ENCODE measurements around the gene GABARAPL2.

The GABARAPL2 gene

GRCh38 chr16:75552951-75553350 lies 13.2 kb upstream of the GABARAPL2 start:
- H3K36me3 ChIP-seq (ENCODE audit: control insufficient read depth in 2 of 2, insufficient read depth in 2 of 2, low read length in 2 of 2): no peaks in the 10 kb centered on the region
- H3K4me3 ChIP-seq (ENCODE audit: low read length in 2 of 2): no peak overlapping the region
- H3K27me3 ChIP-seq (ENCODE audit: control insufficient read depth in 2 of 2, insufficient read depth in 2 of 2, low read length in 2 of 2): no peaks in the 10 kb centered on the region
- no peak overlapping the region for H3K27ac ChIP-seq (ENCODE audit: low read depth in 2 of 2, low read length in 2 of 2)
- H3K4me1 ChIP-seq (ENCODE audit: control insufficient read depth in 2 of 2, insufficient read depth in 2 of 2, low read length in 2 of 2): peaks cover 9 to 18% of the 10 kb centered on the region in 2 donors
- H3K9ac ChIP-seq (ENCODE audit: low read depth in 1 of 2, low read length in 2 of 2): no peak overlapping the region
- no peaks in the 10 kb centered on the region for H3K9me3 ChIP-seq (ENCODE audit: control insufficient read depth in 2 of 2, low read length in 2 of 2)

GRCh38 chr16:75555213-75555706 lies 10.9 kb upstream of the GABARAPL2 start:
- Histone ChIP-seq H3K9me3 (ENCODE audit: control insufficient read depth in 2 of 2, low read length in 2 of 2) (no peaks in the 10 kb centered on the region), H3K9ac (ENCODE audit: low read depth in 1 of 2, low read length in 2 of 2) (peak overlapping the region; percentile 62 to 70), H3K27ac (ENCODE audit: low read depth in 2 of 2, low read length in 2 of 2) (peak overlapping the region; percentile 56 to 71), H3K27me3 (ENCODE audit: control insufficient read depth in 2 of 2, insufficient read depth in 2 of 2, low read length in 2 of 2) (no peaks in the 10 kb centered on the region), H3K4me3 (ENCODE audit: low read length in 2 of 2) (peak overlapping the region; percentile 75 to 80), H3K36me3 (ENCODE audit: control insufficient read depth in 2 of 2, insufficient read depth in 2 of 2, low read length in 2 of 2) (no peaks in the 10 kb centered on the region), H3K4me1 (ENCODE audit: control insufficient read depth in 2 of 2, insufficient read depth in 2 of 2, low read length in 2 of 2) (peaks cover 6 to 15% of the 10 kb centered on the region in 2 donors)

DNA sequence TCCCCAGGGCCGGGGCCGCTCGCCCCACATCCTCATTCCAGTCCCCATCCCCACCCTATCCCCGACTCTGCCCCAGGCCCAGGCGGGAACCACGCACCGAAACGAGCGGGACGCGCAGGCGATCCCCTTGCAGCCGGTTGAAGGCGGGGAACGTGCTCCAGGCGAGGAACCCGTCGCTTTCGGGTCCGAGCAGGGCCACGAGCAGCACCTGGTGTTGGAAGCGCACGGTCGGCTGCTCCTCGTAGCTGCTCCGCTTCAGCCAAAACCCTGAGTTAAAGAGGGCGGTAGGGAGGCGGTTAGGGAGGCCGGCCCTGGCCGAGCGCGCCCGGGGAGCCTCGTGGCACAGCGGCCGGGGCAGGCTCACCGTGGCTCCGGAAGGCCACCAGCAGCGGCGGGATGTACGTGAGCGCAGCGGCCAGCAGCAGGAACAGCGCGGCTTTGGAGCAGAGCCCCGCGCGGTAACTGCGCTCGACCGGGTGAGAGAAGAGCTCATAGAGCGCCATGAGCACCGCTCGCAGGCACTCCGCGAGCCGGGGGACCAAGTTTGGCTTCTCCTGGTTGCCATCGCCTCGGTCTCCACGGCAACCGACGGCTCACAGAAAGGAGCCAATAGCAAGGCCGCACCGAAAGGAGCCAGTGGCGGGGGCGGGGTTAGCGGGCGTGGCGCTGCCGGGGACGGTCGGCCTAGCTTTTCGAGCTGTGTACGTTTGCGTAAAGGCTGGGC lies 10.3 kb upstream of the GABARAPL2 start, which contains the start of gene TMEM231:
TMEM231 (minus strand) TSS at position 546 of the 724 bp plus-strand sequence; CDS start at position 503, 43 bp downstream.
- no peaks in the 10 kb centered on the region for H3K27me3 ChIP-seq (ENCODE audit: control insufficient read depth in 2 of 2, insufficient read depth in 2 of 2, low read length in 2 of 2)
- H3K9ac ChIP-seq (ENCODE audit: low read depth in 1 of 2, low read length in 2 of 2): peak within 1 kb of the TSS; percentile 62 to 70
- no peaks in the 10 kb centered on the region for H3K9me3 ChIP-seq (ENCODE audit: control insufficient read depth in 2 of 2, low read length in 2 of 2)
- no peaks in the 10 kb centered on the region for H3K36me3 ChIP-seq (ENCODE audit: control insufficient read depth in 2 of 2, insufficient read depth in 2 of 2, low read length in 2 of 2)
- H3K27ac ChIP-seq (ENCODE audit: low read depth in 2 of 2, low read length in 2 of 2): peak within 1 kb of the TSS; percentile 56 to 71
- peaks cover 4 to 15% of the 10 kb centered on the region in 2 donors for H3K4me1 ChIP-seq (ENCODE audit: control insufficient read depth in 2 of 2, insufficient read depth in 2 of 2, low read length in 2 of 2)
- peak within 1 kb of the TSS; percentile 75 to 80 for H3K4me3 ChIP-seq (ENCODE audit: low read length in 2 of 2)

GRCh38 chr16:75556431-75556950 lies 9.7 kb upstream of the GABARAPL2 start:
- H3K9me3 ChIP-seq (ENCODE audit: control insufficient read depth in 2 of 2, low read length in 2 of 2): no peaks in the 10 kb centered on the region
- no peaks in the 10 kb centered on the region for H3K36me3 ChIP-seq (ENCODE audit: control insufficient read depth in 2 of 2, insufficient read depth in 2 of 2, low read length in 2 of 2)
- H3K4me1 ChIP-seq (ENCODE audit: control insufficient read depth in 2 of 2, insufficient read depth in 2 of 2, low read length in 2 of 2): peaks cover 4 to 15% of the 10 kb centered on the region in 2 donors
- peaks cover 0 to 2% of the 10 kb centered on the region in 2 donors for H3K27me3 ChIP-seq (ENCODE audit: control insufficient read depth in 2 of 2, insufficient read depth in 2 of 2, low read length in 2 of 2)
- peak overlapping the region; percentile 75 to 80 for H3K4me3 ChIP-seq (ENCODE audit: low read length in 2 of 2)
- peak overlapping the region in 1 of 2 donors; percentile 62 for H3K9ac ChIP-seq (ENCODE audit: low read depth in 1 of 2, low read length in 2 of 2)
- peak overlapping the region; percentile 56 to 71 for H3K27ac ChIP-seq (ENCODE audit: low read depth in 2 of 2, low read length in 2 of 2)

DNA sequence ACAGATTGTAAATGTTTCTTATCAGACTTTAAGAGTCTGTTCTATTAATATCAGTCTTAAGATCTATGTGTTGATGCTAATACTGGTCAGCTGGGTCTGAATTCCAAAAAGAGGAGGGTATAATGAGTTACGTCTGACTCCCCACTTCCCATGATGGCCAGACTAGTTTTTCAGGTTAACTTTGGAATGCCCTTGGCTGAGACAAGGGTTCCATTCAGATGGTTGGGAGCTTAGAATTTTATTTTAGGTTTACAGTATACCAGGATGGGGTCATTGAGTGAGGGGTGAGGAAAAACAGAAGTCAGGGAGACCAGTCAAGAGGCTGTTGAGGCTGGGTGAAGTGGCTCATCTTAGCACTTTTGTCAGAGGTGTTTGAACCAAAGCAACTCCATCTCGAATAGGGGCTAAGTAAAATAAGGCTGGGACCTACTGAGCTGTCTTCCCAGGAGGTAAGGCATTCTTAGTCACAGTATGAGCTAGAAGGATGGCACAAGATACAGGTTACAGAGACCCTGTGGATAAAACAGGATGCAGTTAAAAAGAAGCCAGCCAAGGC lies 7.3 kb upstream of the GABARAPL2 start:
- H3K36me3 ChIP-seq (ENCODE audit: control insufficient read depth in 2 of 2, insufficient read depth in 2 of 2, low read length in 2 of 2): no peaks in the 10 kb centered on the region
- H3K9ac ChIP-seq (ENCODE audit: low read depth in 1 of 2, low read length in 2 of 2): no peak overlapping the region
- H3K27me3 ChIP-seq (ENCODE audit: control insufficient read depth in 2 of 2, insufficient read depth in 2 of 2, low read length in 2 of 2): peaks cover 0 to 2% of the 10 kb centered on the region in 2 donors
- H3K4me3 ChIP-seq (ENCODE audit: low read length in 2 of 2): no peak overlapping the region
- no peak overlapping the region for H3K27ac ChIP-seq (ENCODE audit: low read depth in 2 of 2, low read length in 2 of 2)
- no peaks in the 10 kb centered on the region for H3K9me3 ChIP-seq (ENCODE audit: control insufficient read depth in 2 of 2, low read length in 2 of 2)
- H3K4me1 ChIP-seq (ENCODE audit: control insufficient read depth in 2 of 2, insufficient read depth in 2 of 2, low read length in 2 of 2): peaks cover 4 to 15% of the 10 kb centered on the region in 2 donors

- no peaks in the 10 kb centered on the region for H3K36me3 ChIP-seq (ENCODE audit: control insufficient read depth in 2 of 2, insufficient read depth in 2 of 2, low read length in 2 of 2)
- no peaks in the 10 kb centered on the region for H3K9me3 ChIP-seq (ENCODE audit: control insufficient read depth in 2 of 2, low read length in 2 of 2)
- no peak overlapping the region for H3K9ac ChIP-seq (ENCODE audit: low read depth in 1 of 2, low read length in 2 of 2)
- H3K4me3 ChIP-seq (ENCODE audit: low read length in 2 of 2): no peak overlapping the region
- peaks cover 4 to 15% of the 10 kb centered on the region in 2 donors for H3K4me1 ChIP-seq (ENCODE audit: control insufficient read depth in 2 of 2, insufficient read depth in 2 of 2, low read length in 2 of 2)
- peaks cover 0 to 2% of the 10 kb centered on the region in 2 donors for H3K27me3 ChIP-seq (ENCODE audit: control insufficient read depth in 2 of 2, insufficient read depth in 2 of 2, low read length in 2 of 2)
- H3K27ac ChIP-seq (ENCODE audit: low read depth in 2 of 2, low read length in 2 of 2): no peak overlapping the region
Measured at GRCh38 chr16:75559564-75560372, 6.4 kb upstream of the GABARAPL2 start.

GRCh38 chr16:75565640-75566039 lies 539 bp upstream of the GABARAPL2 start:
- peak overlapping the region; percentile 86 to 88 for H3K9ac ChIP-seq (ENCODE audit: low read depth in 1 of 2, low read length in 2 of 2)
- peak overlapping the region; percentile 83 to 91 for H3K4me3 ChIP-seq (ENCODE audit: low read length in 2 of 2)
- no peaks in the 10 kb centered on the region for H3K9me3 ChIP-seq (ENCODE audit: control insufficient read depth in 2 of 2, low read length in 2 of 2)
- H3K27ac ChIP-seq (ENCODE audit: low read depth in 2 of 2, low read length in 2 of 2): peak overlapping the region; percentile 76
- H3K4me1 ChIP-seq (ENCODE audit: control insufficient read depth in 2 of 2, insufficient read depth in 2 of 2, low read length in 2 of 2): peaks cover 18 to 22% of the 10 kb centered on the region in 2 donors
- H3K27me3 ChIP-seq (ENCODE audit: control insufficient read depth in 2 of 2, insufficient read depth in 2 of 2, low read length in 2 of 2): peaks cover 0 to 2% of the 10 kb centered on the region in 2 donors
- H3K36me3 ChIP-seq (ENCODE audit: control insufficient read depth in 2 of 2, insufficient read depth in 2 of 2, low read length in 2 of 2): peaks cover 16 to 27% of the 10 kb centered on the region in 2 donors

- H3K27ac ChIP-seq (ENCODE audit: low read depth in 2 of 2, low read length in 2 of 2): peak overlapping the region; percentile 76
- H3K4me1 ChIP-seq (ENCODE audit: control insufficient read depth in 2 of 2, insufficient read depth in 2 of 2, low read length in 2 of 2): peaks cover 18 to 22% of the 10 kb centered on the region in 2 donors
- peak overlapping the region; percentile 83 to 86 for H3K9ac ChIP-seq (ENCODE audit: low read depth in 1 of 2, low read length in 2 of 2)
- no peaks in the 10 kb centered on the region for H3K27me3 ChIP-seq (ENCODE audit: control insufficient read depth in 2 of 2, insufficient read depth in 2 of 2, low read length in 2 of 2)
- peak overlapping the region; percentile 83 to 91 for H3K4me3 ChIP-seq (ENCODE audit: low read length in 2 of 2)
- no peaks in the 10 kb centered on the region for H3K9me3 ChIP-seq (ENCODE audit: control insufficient read depth in 2 of 2, low read length in 2 of 2)
- peaks cover 20 to 34% of the 10 kb centered on the region in 2 donors for H3K36me3 ChIP-seq (ENCODE audit: control insufficient read depth in 2 of 2, insufficient read depth in 2 of 2, low read length in 2 of 2)
Measured at GRCh38 chr16:75566758-75567255, 628 bp downstream of the GABARAPL2 start.

DNA sequence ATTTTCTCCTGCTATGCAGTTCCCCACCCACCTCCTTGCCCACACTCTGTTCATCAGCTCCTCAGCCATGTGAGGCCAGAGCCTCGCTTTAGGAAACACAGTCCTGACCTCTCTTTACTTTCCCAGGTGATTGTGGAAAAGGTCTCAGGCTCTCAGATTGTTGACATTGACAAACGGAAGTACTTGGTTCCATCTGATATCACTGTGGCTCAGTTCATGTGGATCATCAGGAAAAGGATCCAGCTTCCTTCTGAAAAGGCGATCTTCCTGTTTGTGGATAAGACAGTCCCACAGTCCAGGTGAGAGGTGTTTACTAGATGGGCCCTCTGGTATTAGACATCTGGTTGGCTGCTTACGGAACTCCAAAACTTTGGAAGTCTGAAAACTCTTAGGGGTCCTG lies 1.7 kb downstream of the GABARAPL2 start:
- H3K36me3 ChIP-seq (ENCODE audit: control insufficient read depth in 2 of 2, insufficient read depth in 2 of 2, low read length in 2 of 2): peaks cover 28 to 45% of the 10 kb centered on the region in 2 donors
- peak overlapping the region in 1 of 2 donors; percentile 20 for H3K4me3 ChIP-seq (ENCODE audit: low read length in 2 of 2)
- H3K27ac ChIP-seq (ENCODE audit: low read depth in 2 of 2, low read length in 2 of 2): no peak overlapping the region
- H3K9ac ChIP-seq (ENCODE audit: low read depth in 1 of 2, low read length in 2 of 2): no peak overlapping the region
- H3K9me3 ChIP-seq (ENCODE audit: control insufficient read depth in 2 of 2, low read length in 2 of 2): no peaks in the 10 kb centered on the region
- no peaks in the 10 kb centered on the region for H3K27me3 ChIP-seq (ENCODE audit: control insufficient read depth in 2 of 2, insufficient read depth in 2 of 2, low read length in 2 of 2)
- H3K4me1 ChIP-seq (ENCODE audit: control insufficient read depth in 2 of 2, insufficient read depth in 2 of 2, low read length in 2 of 2): peaks cover 18 to 22% of the 10 kb centered on the region in 2 donors

All from mucosa of rectum (tissue), 2 donors.